IMR-90 (cell line): Measurements from ENCODE around the gene FCN1. TPM values are rescaled to one million over a fixed set of nuclear protein-coding genes. Genes with fewer than 3 reads are reported as not detected.

ENCODE experiments used
- ATAC-seq: fragments of 200-7000 bp; cut with Tn5 transposase; 2 replicates; pipeline ENCODE4 v1.9.1; 2020; ENCODE audit warnings: low read depth, mild to moderate bottlenecking, moderate library complexity
- BruUV-seq: library from RNA; stranded (reverse); fragments of 400-500 nt; replicated peaks from 2 replicates; lab custom pipeline; 2021; lab: Mats Ljungman, UMichigan
- CTCF ChIA-PET: fragments of 300-600 bp; formaldehyde crosslinking; extraction: SDS; loops from one replicate; lab custom pipeline; 2021; ENCODE audit warnings: antibody characterized with exemption; lab: Yijun Ruan, JAX
- POLR2A ChIA-PET: fragments of 300-600 bp; sonication (Branson Sonifier 250); formaldehyde crosslinking; loops from one replicate; lab custom pipeline; 2022; ENCODE audit warnings: antibody characterized with exemption; ENCODE audit not compliant: unreplicated experiment; lab: Charles Lee
- DNase-seq: peaks from one replicate; pipeline ENCODE4 v3.0.0; 2013
- H2AFZ ChIP-seq: replicated peaks from 2 replicates; pipeline ENCODE3; 2013; ENCODE audit warnings: low read length, mild to moderate bottlenecking; ENCODE audit not compliant: poor library complexity
- H2AK5ac ChIP-seq: 2 replicates; pipeline ENCODE4 v1.6.1; 2013; ENCODE audit warnings: low read depth, low read length, inconsistent platforms
- H2AK9ac ChIP-seq: replicated peaks from 2 replicates; pipeline ENCODE3; 2013; ENCODE audit warnings: mild to moderate bottlenecking, low read depth, low read length, moderate library complexity; ENCODE audit not compliant: poor library complexity
- H2BK120ac ChIP-seq: 2 replicates; pipeline ENCODE4 v1.6.1; 2013; ENCODE audit warnings: low read depth, low read length, inconsistent platforms
- H2BK15ac ChIP-seq: 3 replicates; pipeline ENCODE4 v1.6.1; 2013; ENCODE audit warnings: low read depth, low read length, inconsistent platforms
- H2BK20ac ChIP-seq: 2 replicates; pipeline ENCODE4 v1.6.1; 2013; ENCODE audit warnings: low read depth, mild to moderate bottlenecking, inconsistent platforms, low read length, moderate library complexity
- H2BK5ac ChIP-seq: 2 replicates; pipeline ENCODE4 v1.6.1; 2013; ENCODE audit warnings: mild to moderate bottlenecking, low read depth, low read length, inconsistent platforms; ENCODE audit not compliant: poor library complexity, severe bottlenecking
- H3K14ac ChIP-seq: replicated peaks from 2 replicates; pipeline ENCODE4 v1.6.1; 2013; ENCODE audit warnings: low read depth, low read length, inconsistent platforms
- H3K18ac ChIP-seq: 2 replicates; pipeline ENCODE4 v1.6.1; 2013; ENCODE audit warnings: low read depth, low read length, control low read depth
- H3K23ac ChIP-seq: 2 replicates; pipeline ENCODE4 v1.6.1; 2013; ENCODE audit warnings: low read depth, low read length, inconsistent platforms
- H3K27ac ChIP-seq: 2 replicates; pipeline ENCODE4 v1.5.1; 2013; ENCODE audit warnings: mild to moderate bottlenecking, control low read depth, low read length; ENCODE audit not compliant: insufficient read depth
- H3K27me3 ChIP-seq: 2 replicates; pipeline ENCODE4 v1.6.1; 2013; ENCODE audit warnings: low read length; ENCODE audit not compliant: control insufficient read depth, insufficient read depth
- H3K36me3 ChIP-seq: 2 replicates; pipeline ENCODE4 v1.6.1; 2013; ENCODE audit warnings: low read length, mixed read lengths; ENCODE audit not compliant: control insufficient read depth, insufficient read depth
- H3K4ac ChIP-seq: 2 replicates; pipeline ENCODE4 v1.6.1; 2013; ENCODE audit warnings: low read depth, low read length, inconsistent platforms
- H3K4me1 ChIP-seq: 2 replicates; pipeline ENCODE4 v1.6.1; 2013; ENCODE audit warnings: low read length, mixed read lengths; ENCODE audit not compliant: control insufficient read depth, insufficient read depth
- H3K4me2 ChIP-seq: 2 replicates; pipeline ENCODE4 v1.6.1; 2013; ENCODE audit warnings: low read depth, mild to moderate bottlenecking, control low read depth, low read length, moderate library complexity
- H3K4me3 ChIP-seq: 2 replicates; pipeline ENCODE4 v1.5.1; 2013; ENCODE audit warnings: low read depth, mild to moderate bottlenecking, control low read depth, low read length, moderate library complexity; ENCODE audit not compliant: insufficient read depth
- H3K56ac ChIP-seq: 2 replicates; pipeline ENCODE4 v1.6.1; 2013; ENCODE audit warnings: low read length, inconsistent platforms; ENCODE audit not compliant: insufficient read depth; ENCODE audit errors: extremely low read depth
- H3K79me1 ChIP-seq, 2 experiments: 2 replicates each; pipeline ENCODE4 v1.6.1; 2013; ENCODE audit warnings: low read length in 2 of 2, inconsistent platforms in 1 of 2, low read depth in 1 of 2
- H3K9ac ChIP-seq: 2 replicates; pipeline ENCODE4 v1.6.1; 2013; ENCODE audit warnings: low read depth, low read length, control low read depth
- H3K9me1 ChIP-seq: 2 replicates; pipeline ENCODE4 v1.6.1; 2013; ENCODE audit warnings: low read length, inconsistent platforms; ENCODE audit not compliant: insufficient read depth
- H3K9me3 ChIP-seq: 2 replicates; pipeline ENCODE4 v1.6.1; 2013; ENCODE audit warnings: low read length; ENCODE audit not compliant: control insufficient read depth, insufficient read depth
- H4K20me1 ChIP-seq: 2 replicates; pipeline ENCODE4 v1.6.1; 2013; ENCODE audit warnings: low read length, inconsistent platforms; ENCODE audit not compliant: insufficient read depth
- H4K5ac ChIP-seq: 2 replicates; pipeline ENCODE4 v1.6.1; 2013; ENCODE audit warnings: mild to moderate bottlenecking, low read depth, low read length, control low read depth
- H4K8ac ChIP-seq, 2 experiments: 2 replicates each; pipeline ENCODE4 v1.6.1; 2013; ENCODE audit warnings: low read depth in 2 of 2, low read length in 2 of 2, control low read depth in 1 of 2, inconsistent platforms in 1 of 2
- H4K91ac ChIP-seq: 2 replicates; pipeline ENCODE4 v1.6.1; 2013; ENCODE audit warnings: low read depth, low read length, inconsistent platforms; ENCODE audit not compliant: insufficient read depth
- BHLHE40 ChIP-seq: fragments of 150-350 bp; IDR thresholded peaks from 2 replicates; pipeline ENCODE4 v1.6.1; 2016; ENCODE audit warnings: mild to moderate bottlenecking, low read depth, low read length
- CHD1 ChIP-seq: IDR thresholded peaks from 2 replicates; pipeline ENCODE4 v1.6.1; 2012; ENCODE audit warnings: low read depth, low read length, improper control_type of control experiment
- FOS ChIP-seq: fragments of 150-350 bp; IDR thresholded peaks from 2 replicates; pipeline ENCODE4 v1.6.1; 2016; ENCODE audit warnings: low read depth, low read length
- MAFK ChIP-seq: IDR thresholded peaks from 2 replicates; pipeline ENCODE4 v1.6.1; 2012; ENCODE audit warnings: low read depth, low read length, improper control_type of control experiment
- MAZ ChIP-seq: IDR thresholded peaks from 2 replicates; pipeline ENCODE4 v1.6.1; 2012; ENCODE audit warnings: low read depth, mild to moderate bottlenecking, low read length, improper control_type of control experiment, moderate library complexity, borderline replicate concordance
- MXI1 ChIP-seq: IDR thresholded peaks from 2 replicates; pipeline ENCODE4 v1.6.1; 2012; ENCODE audit warnings: low read depth, mild to moderate bottlenecking, low read length, moderate library complexity, borderline replicate concordance
- NFE2L2 ChIP-seq: fragments of 150-350 bp; IDR thresholded peaks from 2 replicates; pipeline ENCODE4 v1.6.1; 2016; ENCODE audit warnings: low read depth, mild to moderate bottlenecking, low read length
- RAD21 ChIP-seq: IDR thresholded peaks from 2 replicates; pipeline ENCODE4 v1.6.1; 2012; ENCODE audit warnings: low read length, improper control_type of control experiment
- RCOR1 ChIP-seq: IDR thresholded peaks from 2 replicates; pipeline ENCODE4 v1.6.1; 2012; ENCODE audit warnings: mild to moderate bottlenecking, low read length, improper control_type of control experiment; ENCODE audit not compliant: insufficient replicate concordance
- RFX5 ChIP-seq: IDR thresholded peaks from 2 replicates; pipeline ENCODE4 v1.8.0; 2012; ENCODE audit warnings: low read depth, mild to moderate bottlenecking, low read length, moderate library complexity
- SMC3 ChIP-seq: fragments of 150-350 bp; IDR thresholded peaks from 2 replicates; pipeline ENCODE4 v1.6.1; 2016; ENCODE audit warnings: low read depth, mild to moderate bottlenecking, antibody characterized with exemption, low read length, moderate library complexity
- WGBS, 2 experiments: methylation state at CpG; one replicate each; pipeline versions ENCODE4 v1.1.5 to v1.1.7; 2013; ENCODE audit warnings: missing lambda C conversion rate in 2 of 2; ENCODE audit not compliant: insufficient read length in 1 of 2; ENCODE audit errors: extremely low coverage in 2 of 2; 5-methylcytosine and 5-hydroxymethylcytosine counted together
- dilution Hi-C: fragments of 300-500 bp; cut with HindIII; formaldehyde crosslinking; loops from one replicate; pipeline ENCODE4 v1.14.3; 2018; ENCODE audit warnings: low sequenced_read_pairs; ENCODE audit not compliant: unreplicated experiment
- in situ Hi-C: fragments of 300-500 bp; cut with MboI; formaldehyde crosslinking; loops from 3 replicates; pipeline ENCODE4 v1.14.3; 2019; ENCODE audit warnings: low sequenced_read_pairs, inconsistent platforms, mixed read lengths
- intact Hi-C: fragments of 100-400 bp; cut with micrococcal nuclease; formaldehyde crosslinking; loops from 2 replicates; pipeline ENCODE4 v1.10.0; 2022
- polyA plus RNA-seq, 3 experiments: library from polyadenylated mRNA; depleted of rRNA; stranded (reverse); fragments of >200 nt; gene quantifications; 2 replicates each; pipeline ENCODE4 v1.2.3, GENCODE V29; 2012; ENCODE audit warnings: low replicate concordance in 1 of 3
- total RNA-seq: library from RNA; depleted of rRNA; stranded (reverse); fragments of >200 nt; gene quantifications from 2 replicates; pipeline ENCODE4 v1.2.3, GENCODE V29; 2012
- TF ChIP-seq, protein P1 (sequence below): fragments of 150-350 bp; IDR thresholded peaks from 2 replicates; pipeline ENCODE4 v1.6.1; 2017; ENCODE audit warnings: mild to moderate bottlenecking, antibody characterized with exemption, low read length, low read depth
- TF ChIP-seq, protein P2 (sequence below): fragments of 150-350 bp; IDR thresholded peaks from 2 replicates; pipeline ENCODE4 v1.6.1; 2016; ENCODE audit warnings: low read depth, mild to moderate bottlenecking, low read length, moderate library complexity, borderline replicate concordance

FCN1 gene
- total and polyA plus RNA-seq, 2 of the 4 experiments (the other 2 are of a cell fraction) = not detected

DNA sequence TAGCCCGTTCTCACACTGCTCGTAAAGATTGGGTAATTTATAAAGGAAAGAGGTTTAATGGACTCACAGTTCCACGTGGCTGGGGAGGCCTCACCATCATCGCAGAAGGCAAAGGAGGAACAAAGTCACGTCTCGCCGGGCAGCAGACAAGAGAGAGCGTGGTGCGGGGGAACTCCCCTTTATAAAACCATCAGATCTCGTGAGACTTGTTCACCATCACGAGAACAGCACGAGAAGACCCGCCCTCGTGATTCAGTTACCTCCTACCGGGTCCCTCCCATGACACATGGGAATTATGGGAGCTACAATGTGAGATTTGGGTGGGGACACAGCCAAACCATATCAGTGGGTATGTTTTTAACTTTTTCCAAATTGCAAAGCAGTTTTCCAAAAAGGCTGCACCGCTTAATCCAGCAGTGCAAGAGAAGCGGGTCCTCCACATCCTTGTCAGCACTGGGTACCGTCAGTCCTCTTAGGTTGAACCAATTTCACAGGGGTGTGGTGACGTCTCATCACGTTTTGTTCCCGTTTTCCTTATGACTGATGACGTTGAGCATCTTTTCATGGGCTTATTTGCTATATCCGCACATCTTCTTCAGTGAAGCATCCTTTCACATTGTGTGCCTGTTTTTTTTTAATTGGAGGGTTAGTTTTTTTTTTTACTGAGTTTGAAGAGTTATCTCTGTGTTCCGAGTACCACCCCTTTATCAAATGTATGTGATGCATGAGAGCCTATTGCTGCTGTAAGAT lies 45.1 kb downstream of the FCN1 start:
- Histone ChIP-seq H3K56ac (no peak overlapping the region), H3K4me2 (no peak overlapping the region), H3K9ac (no peak overlapping the region), H2BK5ac (no peak overlapping the region), H3K27me3 (peaks cover 10% of the 10 kb centered on the region), H2AK9ac (no peak overlapping the region), H2BK15ac (no peak overlapping the region; the same call in 2 of the 3 replicates), H2AK5ac (peak overlapping the region; percentile 70; the same call in 1 of the 2 replicates), H3K79me1 (no peaks in the 10 kb centered on the region), H3K9me3 (no peaks in the 10 kb centered on the region), H4K8ac (no peak overlapping the region; a peak in 1 of 4 replicates), H3K14ac (no peak overlapping the region), H4K20me1 (no peaks in the 10 kb centered on the region), H3K27ac (no peak overlapping the region; the same call in 1 of the 2 replicates), H3K4ac (no peak overlapping the region), H3K4me1 (peaks cover 7% of the 10 kb centered on the region; the same call in 1 of the 2 replicates), H4K5ac (no peak overlapping the region), H3K36me3 (no peaks in the 10 kb centered on the region), H2BK120ac (peak overlapping the region; percentile 13; the same call in 1 of the 2 replicates), H3K9me1 (no peaks in the 10 kb centered on the region), H3K23ac (no peak overlapping the region), H4K91ac (no peak overlapping the region), H3K18ac (peak overlapping the region; percentile 16; the same call in 1 of the 2 replicates), H2BK20ac (no peak overlapping the region; the same call in 1 of the 2 replicates), H2AFZ (no peak overlapping the region), H3K4me3 (no peak overlapping the region)
- TF ChIP-seq SMC3 = no peak
- no peak for TF ChIP-seq FOS
- no peak for TF ChIP-seq RFX5
- TF ChIP-seq CHD1 = no peak
- TF ChIP-seq MAZ = no peak
- TF ChIP-seq, protein P1, sequence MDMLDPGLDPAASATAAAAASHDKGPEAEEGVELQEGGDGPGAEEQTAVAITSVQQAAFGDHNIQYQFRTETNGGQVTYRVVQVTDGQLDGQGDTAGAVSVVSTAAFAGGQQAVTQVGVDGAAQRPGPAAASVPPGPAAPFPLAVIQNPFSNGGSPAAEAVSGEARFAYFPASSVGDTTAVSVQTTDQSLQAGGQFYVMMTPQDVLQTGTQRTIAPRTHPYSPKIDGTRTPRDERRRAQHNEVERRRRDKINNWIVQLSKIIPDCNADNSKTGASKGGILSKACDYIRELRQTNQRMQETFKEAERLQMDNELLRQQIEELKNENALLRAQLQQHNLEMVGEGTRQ = no peak
- no peak for TF ChIP-seq BHLHE40
- TF ChIP-seq RCOR1 = no peak
- TF ChIP-seq MXI1 = no peak
- TF ChIP-seq MAFK = no peak
- TF ChIP-seq RAD21 = no peak
- no peak for TF ChIP-seq NFE2L2
- TF ChIP-seq, protein P2, sequence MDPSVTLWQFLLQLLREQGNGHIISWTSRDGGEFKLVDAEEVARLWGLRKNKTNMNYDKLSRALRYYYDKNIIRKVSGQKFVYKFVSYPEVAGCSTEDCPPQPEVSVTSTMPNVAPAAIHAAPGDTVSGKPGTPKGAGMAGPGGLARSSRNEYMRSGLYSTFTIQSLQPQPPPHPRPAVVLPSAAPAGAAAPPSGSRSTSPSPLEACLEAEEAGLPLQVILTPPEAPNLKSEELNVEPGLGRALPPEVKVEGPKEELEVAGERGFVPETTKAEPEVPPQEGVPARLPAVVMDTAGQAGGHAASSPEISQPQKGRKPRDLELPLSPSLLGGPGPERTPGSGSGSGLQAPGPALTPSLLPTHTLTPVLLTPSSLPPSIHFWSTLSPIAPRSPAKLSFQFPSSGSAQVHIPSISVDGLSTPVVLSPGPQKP = no peak
- no TSS peak for BruUV-seq
- in situ Hi-C loops (no loop called here), intact Hi-C loops (no loop called here), dilution Hi-C loops (no loop called here)
- 97% methylated on average over 5 of the region's 24 CpGs; no CpG with 5 or more reads in 1 of the 2 experiments for WGBS, 2 experiments
- POLR2A ChIA-PET = no interaction called here
- DNase-seq (no peak), ATAC-seq (no peak)
- CTCF ChIA-PET = interaction anchor here (0.5 to 1.0 kb wide), 2 partner anchors 304 to 423 kb away, joined by 3 read pairs; no protein-coding TSS in a partner anchor
